ENCODE data around the gene SSTR5.

DNA sequence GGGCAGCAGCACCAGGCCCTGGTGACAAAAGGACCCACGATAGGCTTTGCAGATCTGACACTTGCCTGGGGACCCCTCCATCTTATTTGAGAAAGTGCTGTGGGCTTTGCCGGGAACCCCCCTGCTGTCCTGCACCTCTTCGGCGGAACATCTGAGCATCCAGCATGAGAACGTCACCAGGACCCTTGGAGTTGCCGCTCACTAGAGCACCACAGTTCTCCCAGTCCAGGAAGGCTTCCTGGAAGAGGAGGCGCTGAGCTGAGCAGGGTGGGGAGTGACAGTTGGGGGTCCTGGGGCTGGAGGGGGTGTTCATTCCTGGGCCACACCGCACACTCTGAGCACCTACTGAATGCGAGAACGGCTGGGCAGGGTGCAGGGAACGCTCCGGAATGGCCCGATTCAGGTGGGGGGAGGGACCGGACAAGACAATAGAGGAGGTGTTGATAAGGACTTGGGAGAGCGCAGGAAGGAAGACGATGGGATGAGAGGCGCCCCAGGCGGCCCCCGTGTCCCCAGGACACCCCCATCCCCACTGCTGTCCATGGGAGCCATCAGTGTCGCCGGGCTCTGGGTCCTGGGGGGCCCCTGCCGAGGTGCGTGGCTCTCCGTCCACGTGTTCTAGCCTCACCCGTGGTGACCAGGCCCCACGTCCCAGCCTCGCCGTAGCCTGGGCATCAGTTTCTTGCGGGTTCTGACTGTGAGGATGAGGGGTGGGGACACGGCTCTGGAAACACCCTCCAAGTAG is 55.6 kb downstream of the SSTR5 start:
- TF ChIP-seq, protein P1, sequence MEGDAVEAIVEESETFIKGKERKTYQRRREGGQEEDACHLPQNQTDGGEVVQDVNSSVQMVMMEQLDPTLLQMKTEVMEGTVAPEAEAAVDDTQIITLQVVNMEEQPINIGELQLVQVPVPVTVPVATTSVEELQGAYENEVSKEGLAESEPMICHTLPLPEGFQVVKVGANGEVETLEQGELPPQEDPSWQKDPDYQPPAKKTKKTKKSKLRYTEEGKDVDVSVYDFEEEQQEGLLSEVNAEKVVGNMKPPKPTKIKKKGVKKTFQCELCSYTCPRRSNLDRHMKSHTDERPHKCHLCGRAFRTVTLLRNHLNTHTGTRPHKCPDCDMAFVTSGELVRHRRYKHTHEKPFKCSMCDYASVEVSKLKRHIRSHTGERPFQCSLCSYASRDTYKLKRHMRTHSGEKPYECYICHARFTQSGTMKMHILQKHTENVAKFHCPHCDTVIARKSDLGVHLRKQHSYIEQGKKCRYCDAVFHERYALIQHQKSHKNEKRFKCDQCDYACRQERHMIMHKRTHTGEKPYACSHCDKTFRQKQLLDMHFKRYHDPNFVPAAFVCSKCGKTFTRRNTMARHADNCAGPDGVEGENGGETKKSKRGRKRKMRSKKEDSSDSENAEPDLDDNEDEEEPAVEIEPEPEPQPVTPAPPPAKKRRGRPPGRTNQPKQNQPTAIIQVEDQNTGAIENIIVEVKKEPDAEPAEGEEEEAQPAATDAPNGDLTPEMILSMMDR (IDR thresholded peaks at IDR 0.05) = no peak
- TF ChIP-seq POLR2AphosphoS5 (IDR thresholded peaks at IDR 0.05) = no peak
- TF ChIP-seq EP300 (IDR thresholded peaks at IDR 0.05) = no peak

Measured in upper lobe of left lung (tissue), 4 donors.